WTC11 (cell line): Measurements from ENCODE around the gene RASGEF1C. TPM values are rescaled to one million over a fixed set of nuclear protein-coding genes. Genes with fewer than 3 reads are reported as not detected.

Source experiments
- ATAC-seq: fragments of 200-7000 bp; cut with Tn5 transposase; 2 replicates; pipeline ENCODE4 v1.10.0; 2021; ENCODE audit warnings: mild to moderate bottlenecking, moderate library complexity
- CTCF ChIA-PET: fragments of 300-600 bp; sonication (Branson Sonifier 250); formaldehyde crosslinking; loops from one replicate; lab custom pipeline; 2021; ENCODE audit warnings: antibody characterized with exemption; lab: Charles Lee
- POLR2A ChIA-PET: fragments of 350-600 bp; sonication (Branson Sonifier 250); formaldehyde crosslinking; loops from one replicate; lab custom pipeline; 2021; ENCODE audit warnings: antibody characterized with exemption; lab: Charles Lee
- DNase-seq: peaks from one replicate; pipeline ENCODE4 v3.0.0; 2021; ENCODE audit warnings: low spot score
- H3K27ac Mint-ChIP-seq: 2 replicates; pipeline ENCODE4 v1.8.0; 2021; ENCODE audit warnings: mixed read lengths
- H3K27me3 Mint-ChIP-seq: 2 replicates; pipeline ENCODE4 v1.8.0; 2021; ENCODE audit warnings: low read depth, mild to moderate bottlenecking, moderate library complexity, mixed read lengths
- H3K36me3 Mint-ChIP-seq: 2 replicates; pipeline ENCODE4 v1.8.0; 2021; ENCODE audit warnings: mixed read lengths
- H3K4me1 Mint-ChIP-seq: 2 replicates; pipeline ENCODE4 v1.8.0; 2022; ENCODE audit warnings: mixed read lengths
- H3K4me3 Mint-ChIP-seq: 2 replicates; pipeline ENCODE4 v1.8.0; 2021; ENCODE audit warnings: mild to moderate bottlenecking, moderate library complexity, mixed read lengths
- H3K9me3 Mint-ChIP-seq: 2 replicates; pipeline ENCODE4 v1.8.0; 2021; ENCODE audit warnings: mixed read lengths
- CREM ChIP-seq: sonication (generic); formaldehyde crosslinking; IDR thresholded peaks from 2 replicates; pipeline ENCODE4 v1.8.1; 2022; ENCODE audit warnings: mild to moderate bottlenecking, missing genetic modification reagents, moderate library complexity
- ESRRA ChIP-seq: sonication (generic); formaldehyde crosslinking; IDR thresholded peaks from 2 replicates; pipeline ENCODE4 v1.8.1; 2022; ENCODE audit warnings: mild to moderate bottlenecking, missing genetic modification reagents, borderline replicate concordance
- FOXK1 ChIP-seq: sonication (generic); formaldehyde crosslinking; IDR thresholded peaks from 2 replicates; pipeline ENCODE4 v1.8.0; 2022; ENCODE audit warnings: mild to moderate bottlenecking, moderate library complexity, missing genetic modification reagents
- GRHL2 ChIP-seq: fragments of 250-450 bp; sonication (Bioruptor Pico); IDR thresholded peaks from 2 replicates; pipeline ENCODE4 v1.8.0; 2022; ENCODE audit warnings: mild to moderate bottlenecking, moderate library complexity; ENCODE audit not compliant: insufficient replicate concordance, severe bottlenecking
- HMGA2 ChIP-seq: fragments of 250-450 bp; sonication (Bioruptor Pico); IDR thresholded peaks from 2 replicates; pipeline ENCODE4 v1.4.0; 2021; ENCODE audit warnings: mild to moderate bottlenecking, moderate library complexity
- JUN ChIP-seq: sonication (generic); formaldehyde crosslinking; IDR thresholded peaks from 2 replicates; pipeline ENCODE4 v1.8.0; 2023; ENCODE audit warnings: mild to moderate bottlenecking, missing genetic modification reagents
- MYBL2 ChIP-seq: sonication (generic); formaldehyde crosslinking; IDR thresholded peaks from 2 replicates; pipeline ENCODE4 v1.8.1; 2023; ENCODE audit warnings: mild to moderate bottlenecking, moderate library complexity, missing genetic modification reagents
- NFE2L1 ChIP-seq: sonication (generic); formaldehyde crosslinking; IDR thresholded peaks from 2 replicates; pipeline ENCODE4 v1.8.1; 2023; ENCODE audit warnings: missing genetic modification reagents
- TEAD1 ChIP-seq: sonication (generic); formaldehyde crosslinking; IDR thresholded peaks from 2 replicates; pipeline ENCODE4 v1.8.0; 2022; ENCODE audit warnings: mild to moderate bottlenecking, missing genetic modification reagents
- ZNF138 ChIP-seq: sonication (generic); formaldehyde crosslinking; conservative IDR thresholded peaks from 2 replicates; pipeline ENCODE4 v1.8.1; 2022; ENCODE audit warnings: mild to moderate bottlenecking, moderate library complexity, missing genetic modification reagents
- ZNF263 ChIP-seq: sonication (generic); formaldehyde crosslinking; IDR thresholded peaks from 2 replicates; pipeline ENCODE4 v1.8.1; 2022; ENCODE audit warnings: low read depth, mild to moderate bottlenecking, moderate library complexity, missing genetic modification reagents
- total RNA-seq: library from RNA; stranded (reverse); gene quantifications from 3 replicates; pipeline ENCODE4 v1.2.3, GENCODE V29; 2021
- TF ChIP-seq, protein P1 (sequence below): fragments of 250-450 bp; sonication (Bioruptor Pico); IDR thresholded peaks from 2 replicates; pipeline ENCODE4 v1.9.0; 2021; ENCODE audit warnings: mild to moderate bottlenecking
- TF ChIP-seq, protein P2 (sequence below): fragments of 200-600 bp; IDR thresholded peaks from 2 replicates; pipeline ENCODE4 v1.8.0; 2022; ENCODE audit warnings: antibody characterized with exemption
- TF ChIP-seq, protein P3 (sequence below): sonication (generic); formaldehyde crosslinking; IDR thresholded peaks from 2 replicates; pipeline ENCODE4 v1.8.0; 2022; ENCODE audit warnings: mild to moderate bottlenecking, missing genetic modification reagents
- TF ChIP-seq, protein P4 (sequence below): sonication (generic); formaldehyde crosslinking; IDR thresholded peaks from 2 replicates; pipeline ENCODE4 v1.8.0; 2023; ENCODE audit warnings: missing genetic modification reagents, mild to moderate bottlenecking, borderline replicate concordance
- TF ChIP-seq, protein P5 (sequence below): sonication (generic); formaldehyde crosslinking; IDR thresholded peaks from 2 replicates; pipeline ENCODE4 v1.8.1; 2023; ENCODE audit warnings: mild to moderate bottlenecking, missing genetic modification reagents
- TF ChIP-seq, protein P6 (sequence below): sonication (generic); formaldehyde crosslinking; IDR thresholded peaks from 2 replicates; pipeline ENCODE4 v1.8.1; 2023; ENCODE audit warnings: mild to moderate bottlenecking, missing genetic modification reagents, moderate library complexity

The RASGEF1C gene
- total RNA-seq, 1 experiment from 2014 or later, result 0.96 TPM

DNA sequence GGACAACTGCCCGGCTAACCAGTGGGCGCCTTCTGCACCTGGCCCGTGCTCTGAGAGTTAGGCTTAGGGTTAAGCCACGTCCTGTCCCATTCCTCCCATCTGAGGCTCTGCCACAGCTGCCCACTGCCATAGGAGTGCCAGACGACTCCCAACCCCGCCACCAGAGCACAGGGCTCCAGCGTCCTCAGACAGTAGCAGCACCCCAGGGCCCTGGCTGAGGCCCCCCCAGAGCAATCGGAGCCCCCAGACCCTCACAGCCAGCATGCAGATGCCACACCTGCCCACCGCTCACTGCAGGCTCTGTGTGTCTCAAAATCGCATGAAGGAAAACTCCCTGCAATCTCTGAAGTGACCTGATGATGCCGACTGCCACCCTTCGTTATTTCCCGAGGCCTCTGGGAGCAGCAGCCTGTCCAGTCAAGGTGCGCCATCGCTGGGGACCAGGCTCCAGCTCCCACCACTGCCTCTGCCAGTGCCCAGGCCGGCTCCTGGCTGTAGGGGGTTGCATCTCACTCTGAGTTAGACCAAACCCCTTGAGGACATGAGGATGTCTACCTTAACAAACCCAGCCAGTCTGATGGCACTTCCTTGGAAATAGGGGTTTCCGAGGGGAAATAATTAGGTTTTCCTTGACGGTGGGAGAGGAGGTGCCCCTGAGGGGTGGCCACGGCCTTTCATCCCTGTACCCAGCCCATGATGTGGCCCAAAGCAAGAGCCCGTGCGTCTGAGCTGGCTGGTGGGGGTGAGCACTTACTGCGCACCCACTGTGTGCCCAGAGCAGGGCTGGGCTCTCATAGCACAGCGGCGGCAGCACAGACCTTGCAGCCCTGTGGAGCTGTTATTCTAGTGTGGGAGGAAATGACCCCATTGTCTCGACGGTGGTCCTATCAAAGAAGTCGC lies 79.5 kb downstream of the RASGEF1C start:
- TF ChIP-seq, protein P1, sequence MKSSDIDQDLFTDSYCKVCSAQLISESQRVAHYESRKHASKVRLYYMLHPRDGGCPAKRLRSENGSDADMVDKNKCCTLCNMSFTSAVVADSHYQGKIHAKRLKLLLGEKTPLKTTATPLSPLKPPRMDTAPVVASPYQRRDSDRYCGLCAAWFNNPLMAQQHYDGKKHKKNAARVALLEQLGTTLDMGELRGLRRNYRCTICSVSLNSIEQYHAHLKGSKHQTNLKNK (CRISPR knock-in tag), result no peak
- TF ChIP-seq ZNF263 (CRISPR knock-in tag), result no peak
- TF ChIP-seq, protein P2, sequence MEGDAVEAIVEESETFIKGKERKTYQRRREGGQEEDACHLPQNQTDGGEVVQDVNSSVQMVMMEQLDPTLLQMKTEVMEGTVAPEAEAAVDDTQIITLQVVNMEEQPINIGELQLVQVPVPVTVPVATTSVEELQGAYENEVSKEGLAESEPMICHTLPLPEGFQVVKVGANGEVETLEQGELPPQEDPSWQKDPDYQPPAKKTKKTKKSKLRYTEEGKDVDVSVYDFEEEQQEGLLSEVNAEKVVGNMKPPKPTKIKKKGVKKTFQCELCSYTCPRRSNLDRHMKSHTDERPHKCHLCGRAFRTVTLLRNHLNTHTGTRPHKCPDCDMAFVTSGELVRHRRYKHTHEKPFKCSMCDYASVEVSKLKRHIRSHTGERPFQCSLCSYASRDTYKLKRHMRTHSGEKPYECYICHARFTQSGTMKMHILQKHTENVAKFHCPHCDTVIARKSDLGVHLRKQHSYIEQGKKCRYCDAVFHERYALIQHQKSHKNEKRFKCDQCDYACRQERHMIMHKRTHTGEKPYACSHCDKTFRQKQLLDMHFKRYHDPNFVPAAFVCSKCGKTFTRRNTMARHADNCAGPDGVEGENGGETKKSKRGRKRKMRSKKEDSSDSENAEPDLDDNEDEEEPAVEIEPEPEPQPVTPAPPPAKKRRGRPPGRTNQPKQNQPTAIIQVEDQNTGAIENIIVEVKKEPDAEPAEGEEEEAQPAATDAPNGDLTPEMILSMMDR, result no peak
- TF ChIP-seq, protein P3, sequence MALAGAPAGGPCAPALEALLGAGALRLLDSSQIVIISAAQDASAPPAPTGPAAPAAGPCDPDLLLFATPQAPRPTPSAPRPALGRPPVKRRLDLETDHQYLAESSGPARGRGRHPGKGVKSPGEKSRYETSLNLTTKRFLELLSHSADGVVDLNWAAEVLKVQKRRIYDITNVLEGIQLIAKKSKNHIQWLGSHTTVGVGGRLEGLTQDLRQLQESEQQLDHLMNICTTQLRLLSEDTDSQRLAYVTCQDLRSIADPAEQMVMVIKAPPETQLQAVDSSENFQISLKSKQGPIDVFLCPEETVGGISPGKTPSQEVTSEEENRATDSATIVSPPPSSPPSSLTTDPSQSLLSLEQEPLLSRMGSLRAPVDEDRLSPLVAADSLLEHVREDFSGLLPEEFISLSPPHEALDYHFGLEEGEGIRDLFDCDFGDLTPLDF (CRISPR knock-in tag), result no peak
- TF ChIP-seq, protein P4, sequence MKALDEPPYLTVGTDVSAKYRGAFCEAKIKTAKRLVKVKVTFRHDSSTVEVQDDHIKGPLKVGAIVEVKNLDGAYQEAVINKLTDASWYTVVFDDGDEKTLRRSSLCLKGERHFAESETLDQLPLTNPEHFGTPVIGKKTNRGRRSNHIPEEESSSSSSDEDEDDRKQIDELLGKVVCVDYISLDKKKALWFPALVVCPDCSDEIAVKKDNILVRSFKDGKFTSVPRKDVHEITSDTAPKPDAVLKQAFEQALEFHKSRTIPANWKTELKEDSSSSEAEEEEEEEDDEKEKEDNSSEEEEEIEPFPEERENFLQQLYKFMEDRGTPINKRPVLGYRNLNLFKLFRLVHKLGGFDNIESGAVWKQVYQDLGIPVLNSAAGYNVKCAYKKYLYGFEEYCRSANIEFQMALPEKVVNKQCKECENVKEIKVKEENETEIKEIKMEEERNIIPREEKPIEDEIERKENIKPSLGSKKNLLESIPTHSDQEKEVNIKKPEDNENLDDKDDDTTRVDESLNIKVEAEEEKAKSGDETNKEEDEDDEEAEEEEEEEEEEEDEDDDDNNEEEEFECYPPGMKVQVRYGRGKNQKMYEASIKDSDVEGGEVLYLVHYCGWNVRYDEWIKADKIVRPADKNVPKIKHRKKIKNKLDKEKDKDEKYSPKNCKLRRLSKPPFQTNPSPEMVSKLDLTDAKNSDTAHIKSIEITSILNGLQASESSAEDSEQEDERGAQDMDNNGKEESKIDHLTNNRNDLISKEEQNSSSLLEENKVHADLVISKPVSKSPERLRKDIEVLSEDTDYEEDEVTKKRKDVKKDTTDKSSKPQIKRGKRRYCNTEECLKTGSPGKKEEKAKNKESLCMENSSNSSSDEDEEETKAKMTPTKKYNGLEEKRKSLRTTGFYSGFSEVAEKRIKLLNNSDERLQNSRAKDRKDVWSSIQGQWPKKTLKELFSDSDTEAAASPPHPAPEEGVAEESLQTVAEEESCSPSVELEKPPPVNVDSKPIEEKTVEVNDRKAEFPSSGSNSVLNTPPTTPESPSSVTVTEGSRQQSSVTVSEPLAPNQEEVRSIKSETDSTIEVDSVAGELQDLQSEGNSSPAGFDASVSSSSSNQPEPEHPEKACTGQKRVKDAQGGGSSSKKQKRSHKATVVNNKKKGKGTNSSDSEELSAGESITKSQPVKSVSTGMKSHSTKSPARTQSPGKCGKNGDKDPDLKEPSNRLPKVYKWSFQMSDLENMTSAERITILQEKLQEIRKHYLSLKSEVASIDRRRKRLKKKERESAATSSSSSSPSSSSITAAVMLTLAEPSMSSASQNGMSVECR (CRISPR knock-in tag), result no peak
- TF ChIP-seq CREM (CRISPR knock-in tag), result no peak
- TF ChIP-seq, protein P5, sequence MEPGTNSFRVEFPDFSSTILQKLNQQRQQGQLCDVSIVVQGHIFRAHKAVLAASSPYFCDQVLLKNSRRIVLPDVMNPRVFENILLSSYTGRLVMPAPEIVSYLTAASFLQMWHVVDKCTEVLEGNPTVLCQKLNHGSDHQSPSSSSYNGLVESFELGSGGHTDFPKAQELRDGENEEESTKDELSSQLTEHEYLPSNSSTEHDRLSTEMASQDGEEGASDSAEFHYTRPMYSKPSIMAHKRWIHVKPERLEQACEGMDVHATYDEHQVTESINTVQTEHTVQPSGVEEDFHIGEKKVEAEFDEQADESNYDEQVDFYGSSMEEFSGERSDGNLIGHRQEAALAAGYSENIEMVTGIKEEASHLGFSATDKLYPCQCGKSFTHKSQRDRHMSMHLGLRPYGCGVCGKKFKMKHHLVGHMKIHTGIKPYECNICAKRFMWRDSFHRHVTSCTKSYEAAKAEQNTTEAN (CRISPR knock-in tag), result no peak
- TF ChIP-seq, protein P6, sequence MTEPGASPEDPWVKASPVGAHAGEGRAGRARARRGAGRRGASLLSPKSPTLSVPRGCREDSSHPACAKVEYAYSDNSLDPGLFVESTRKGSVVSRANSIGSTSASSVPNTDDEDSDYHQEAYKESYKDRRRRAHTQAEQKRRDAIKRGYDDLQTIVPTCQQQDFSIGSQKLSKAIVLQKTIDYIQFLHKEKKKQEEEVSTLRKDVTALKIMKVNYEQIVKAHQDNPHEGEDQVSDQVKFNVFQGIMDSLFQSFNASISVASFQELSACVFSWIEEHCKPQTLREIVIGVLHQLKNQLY, result no peak
- TF ChIP-seq MYBL2 (CRISPR knock-in tag), result no peak
- no peak for TF ChIP-seq GRHL2 (CRISPR knock-in tag)
- TF ChIP-seq HMGA2 (CRISPR knock-in tag), result no peak
- H3K4me3 Mint-ChIP-seq, result no peak overlapping the region
- no peak for ATAC-seq
- no peaks in the 10 kb centered on the region for H3K36me3 Mint-ChIP-seq
- H3K4me1 Mint-ChIP-seq, result peaks cover 6% of the 10 kb centered on the region; the same call in 1 of the 2 replicates
- no peak overlapping the region for H3K27ac Mint-ChIP-seq
- ChIA-PET CTCF (interaction anchor here (1.4 kb wide), 1 partner anchor 32 kb away, joined by 4 read pairs; no protein-coding TSS in a partner anchor), POLR2A (no interaction called here)
- peaks cover 3% of the 10 kb centered on the region; the same call in 1 of the 2 replicates for H3K27me3 Mint-ChIP-seq
- DNase-seq, result no peak
- no peaks in the 10 kb centered on the region for H3K9me3 Mint-ChIP-seq

DNA sequence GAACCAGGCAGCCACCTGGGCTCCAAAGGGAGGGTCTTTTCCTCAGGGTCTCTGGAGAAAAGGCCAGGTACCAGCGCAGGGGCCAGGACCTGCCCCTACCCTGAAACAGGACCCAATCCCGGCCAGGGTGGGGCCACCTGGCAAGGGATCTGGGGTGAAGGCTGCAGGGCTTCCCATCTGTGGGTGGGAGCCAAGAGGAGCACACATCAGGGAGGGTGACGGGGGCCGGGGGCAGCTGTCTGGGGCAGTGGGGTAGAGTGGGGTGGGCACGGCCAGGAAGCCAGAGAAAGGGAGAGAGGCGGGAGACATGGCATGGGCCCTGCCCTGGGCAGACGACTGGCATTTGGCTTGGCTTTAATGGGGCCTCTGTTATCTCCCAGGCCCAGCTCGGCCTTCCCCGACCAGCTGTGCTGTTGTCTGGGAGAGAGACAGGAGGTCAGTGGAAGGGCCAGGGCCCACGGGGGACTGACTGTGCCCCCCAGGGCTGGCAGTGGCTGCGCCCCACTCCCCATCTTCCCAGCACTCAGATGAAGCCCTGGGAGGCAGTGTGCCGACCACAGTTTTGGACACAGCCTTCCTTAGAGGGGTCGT lies 80.2 kb downstream of the RASGEF1C start:
- Mint-ChIP-seq H3K4me1 (peaks cover 6% of the 10 kb centered on the region), H3K36me3 (no peaks in the 10 kb centered on the region), H3K27ac (no peak overlapping the region), H3K27me3 (peaks cover 3% of the 10 kb centered on the region; the same call in 1 of the 2 replicates), H3K4me3 (no peak overlapping the region), H3K9me3 (no peaks in the 10 kb centered on the region)
- CTCF ChIA-PET, result interaction anchor here (1.1 to 1.9 kb wide), 4 partner anchors 19 to 81 kb away, joined by 3 to 14 read pairs (median 5); partner anchors contain the start of gene RASGEF1C
- POLR2A ChIA-PET, result no interaction called here
- DNase-seq, result no peak
- no peak for ATAC-seq
- no peak for TF ChIP-seq GRHL2 (CRISPR knock-in tag)
- no peak for TF ChIP-seq FOXK1 (CRISPR knock-in tag)
- no peak for TF ChIP-seq NFE2L1
- no peak for TF ChIP-seq JUN
- TF ChIP-seq TEAD1 (CRISPR knock-in tag), result no peak
- TF ChIP-seq, protein P3 (CRISPR knock-in tag), result no peak
- TF ChIP-seq ZNF138 (CRISPR knock-in tag), result no peak
- TF ChIP-seq ESRRA, result no peak
- TF ChIP-seq, protein P5 (CRISPR knock-in tag), result no peak
